Measurements from ENCODE around the gene ATMIN. TPM values are rescaled to one million over a fixed set of nuclear protein-coding genes. Genes with fewer than 3 reads are reported as not detected.

Gene ATMIN
- total and polyA plus RNA-seq, 4 donors = 6.8 to 17.8 (median 12.3) TPM

GRCh38 chr16:81000873-81001272 lies 34.8 kb upstream of the ATMIN start:
- H3K27ac ChIP-seq (ENCODE audit: low read depth in 1 of 2, low read length in 2 of 2) = no peak overlapping the region
- WGBS = 98% methylated on average over 3 of the region's 3 CpGs
- H3K36me3 ChIP-seq (ENCODE audit: control insufficient read depth in 4 of 4, insufficient read depth in 3 of 4, low read depth in 1 of 4, low read length in 3 of 4) = no peaks in the 10 kb centered on the region
- no peaks in the 10 kb centered on the region for H3K9me3 ChIP-seq (ENCODE audit: control insufficient read depth in 4 of 4, low read length in 3 of 4)
- no peaks in the 10 kb centered on the region for H3K27me3 ChIP-seq (ENCODE audit: control insufficient read depth in 4 of 4, insufficient read depth in 4 of 4, low read length in 3 of 4)
- H3K4me3 ChIP-seq (ENCODE audit: low read depth in 1 of 3, low read length in 3 of 3) = no peak overlapping the region
- no peak for DNase-seq (ENCODE audit: low spot score)
- peaks cover 1 to 54% (median 27%) of the 10 kb centered on the region in 4 donors for H3K4me1 ChIP-seq (ENCODE audit: control insufficient read depth in 4 of 4, insufficient read depth in 4 of 4, low read length in 3 of 4)
- H3K9ac ChIP-seq (ENCODE audit: low read depth in 1 of 2, low read length in 2 of 2) = no peak overlapping the region
- no peak for TF ChIP-seq RAD21 (IDR thresholded peaks at IDR 0.05)
- TF ChIP-seq JUND (IDR thresholded peaks at IDR 0.05) = no peak
- TF ChIP-seq, protein P1, sequence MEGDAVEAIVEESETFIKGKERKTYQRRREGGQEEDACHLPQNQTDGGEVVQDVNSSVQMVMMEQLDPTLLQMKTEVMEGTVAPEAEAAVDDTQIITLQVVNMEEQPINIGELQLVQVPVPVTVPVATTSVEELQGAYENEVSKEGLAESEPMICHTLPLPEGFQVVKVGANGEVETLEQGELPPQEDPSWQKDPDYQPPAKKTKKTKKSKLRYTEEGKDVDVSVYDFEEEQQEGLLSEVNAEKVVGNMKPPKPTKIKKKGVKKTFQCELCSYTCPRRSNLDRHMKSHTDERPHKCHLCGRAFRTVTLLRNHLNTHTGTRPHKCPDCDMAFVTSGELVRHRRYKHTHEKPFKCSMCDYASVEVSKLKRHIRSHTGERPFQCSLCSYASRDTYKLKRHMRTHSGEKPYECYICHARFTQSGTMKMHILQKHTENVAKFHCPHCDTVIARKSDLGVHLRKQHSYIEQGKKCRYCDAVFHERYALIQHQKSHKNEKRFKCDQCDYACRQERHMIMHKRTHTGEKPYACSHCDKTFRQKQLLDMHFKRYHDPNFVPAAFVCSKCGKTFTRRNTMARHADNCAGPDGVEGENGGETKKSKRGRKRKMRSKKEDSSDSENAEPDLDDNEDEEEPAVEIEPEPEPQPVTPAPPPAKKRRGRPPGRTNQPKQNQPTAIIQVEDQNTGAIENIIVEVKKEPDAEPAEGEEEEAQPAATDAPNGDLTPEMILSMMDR (IDR thresholded peaks at IDR 0.05; ENCODE audit: low read depth, low read length, missing input control) = no peak
- TF ChIP-seq, protein P2, sequence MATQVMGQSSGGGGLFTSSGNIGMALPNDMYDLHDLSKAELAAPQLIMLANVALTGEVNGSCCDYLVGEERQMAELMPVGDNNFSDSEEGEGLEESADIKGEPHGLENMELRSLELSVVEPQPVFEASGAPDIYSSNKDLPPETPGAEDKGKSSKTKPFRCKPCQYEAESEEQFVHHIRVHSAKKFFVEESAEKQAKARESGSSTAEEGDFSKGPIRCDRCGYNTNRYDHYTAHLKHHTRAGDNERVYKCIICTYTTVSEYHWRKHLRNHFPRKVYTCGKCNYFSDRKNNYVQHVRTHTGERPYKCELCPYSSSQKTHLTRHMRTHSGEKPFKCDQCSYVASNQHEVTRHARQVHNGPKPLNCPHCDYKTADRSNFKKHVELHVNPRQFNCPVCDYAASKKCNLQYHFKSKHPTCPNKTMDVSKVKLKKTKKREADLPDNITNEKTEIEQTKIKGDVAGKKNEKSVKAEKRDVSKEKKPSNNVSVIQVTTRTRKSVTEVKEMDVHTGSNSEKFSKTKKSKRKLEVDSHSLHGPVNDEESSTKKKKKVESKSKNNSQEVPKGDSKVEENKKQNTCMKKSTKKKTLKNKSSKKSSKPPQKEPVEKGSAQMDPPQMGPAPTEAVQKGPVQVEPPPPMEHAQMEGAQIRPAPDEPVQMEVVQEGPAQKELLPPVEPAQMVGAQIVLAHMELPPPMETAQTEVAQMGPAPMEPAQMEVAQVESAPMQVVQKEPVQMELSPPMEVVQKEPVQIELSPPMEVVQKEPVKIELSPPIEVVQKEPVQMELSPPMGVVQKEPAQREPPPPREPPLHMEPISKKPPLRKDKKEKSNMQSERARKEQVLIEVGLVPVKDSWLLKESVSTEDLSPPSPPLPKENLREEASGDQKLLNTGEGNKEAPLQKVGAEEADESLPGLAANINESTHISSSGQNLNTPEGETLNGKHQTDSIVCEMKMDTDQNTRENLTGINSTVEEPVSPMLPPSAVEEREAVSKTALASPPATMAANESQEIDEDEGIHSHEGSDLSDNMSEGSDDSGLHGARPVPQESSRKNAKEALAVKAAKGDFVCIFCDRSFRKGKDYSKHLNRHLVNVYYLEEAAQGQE (IDR thresholded peaks at IDR 0.05) = no peak
- TF ChIP-seq FOXA2 (IDR thresholded peaks at IDR 0.05) = no peak
- TF ChIP-seq GABPA (IDR thresholded peaks at IDR 0.05 in 1 of 2, conservative IDR thresholded peaks at IDR 0.05 in 1 of 2) = no peak
- TF ChIP-seq MAX (IDR thresholded peaks at IDR 0.05) = no peak
- TF ChIP-seq SP1 (IDR thresholded peaks at IDR 0.05) = no peak
- TF ChIP-seq FOXA1 (IDR thresholded peaks at IDR 0.05) = no peak
- TF ChIP-seq EGR1 (IDR thresholded peaks at IDR 0.05; ENCODE audit: low read depth in 2 of 2) = no peak
- TF ChIP-seq HNF4G (IDR thresholded peaks at IDR 0.05) = no peak
- TF ChIP-seq YY1 (IDR thresholded peaks at IDR 0.05) = no peak
- TF ChIP-seq, protein P3, sequence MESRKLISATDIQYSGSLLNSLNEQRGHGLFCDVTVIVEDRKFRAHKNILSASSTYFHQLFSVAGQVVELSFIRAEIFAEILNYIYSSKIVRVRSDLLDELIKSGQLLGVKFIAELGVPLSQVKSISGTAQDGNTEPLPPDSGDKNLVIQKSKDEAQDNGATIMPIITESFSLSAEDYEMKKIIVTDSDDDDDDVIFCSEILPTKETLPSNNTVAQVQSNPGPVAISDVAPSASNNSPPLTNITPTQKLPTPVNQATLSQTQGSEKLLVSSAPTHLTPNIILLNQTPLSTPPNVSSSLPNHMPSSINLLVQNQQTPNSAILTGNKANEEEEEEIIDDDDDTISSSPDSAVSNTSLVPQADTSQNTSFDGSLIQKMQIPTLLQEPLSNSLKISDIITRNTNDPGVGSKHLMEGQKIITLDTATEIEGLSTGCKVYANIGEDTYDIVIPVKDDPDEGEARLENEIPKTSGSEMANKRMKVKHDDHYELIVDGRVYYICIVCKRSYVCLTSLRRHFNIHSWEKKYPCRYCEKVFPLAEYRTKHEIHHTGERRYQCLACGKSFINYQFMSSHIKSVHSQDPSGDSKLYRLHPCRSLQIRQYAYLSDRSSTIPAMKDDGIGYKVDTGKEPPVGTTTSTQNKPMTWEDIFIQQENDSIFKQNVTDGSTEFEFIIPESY (IDR thresholded peaks at IDR 0.05) = no peak
- TF ChIP-seq RXRA (IDR thresholded peaks at IDR 0.05) = no peak

GRCh38 chr16:81001330-81001729 lies 34.3 kb upstream of the ATMIN start:
- 62% methylated on average over 5 of the region's 5 CpGs for WGBS
- peaks cover 1 to 54% (median 27%) of the 10 kb centered on the region in 4 donors for H3K4me1 ChIP-seq (ENCODE audit: control insufficient read depth in 4 of 4, insufficient read depth in 4 of 4, low read length in 3 of 4)
- DNase-seq (ENCODE audit: low spot score) = no peak
- TF ChIP-seq FOXA1 (IDR thresholded peaks at IDR 0.05) = no peak
- TF ChIP-seq, protein P1 (IDR thresholded peaks at IDR 0.05; ENCODE audit: low read depth, low read length, missing input control) = no peak
- TF ChIP-seq, protein P2 (IDR thresholded peaks at IDR 0.05) = no peak
- no peak for TF ChIP-seq HNF4G (IDR thresholded peaks at IDR 0.05)
- TF ChIP-seq RAD21 (IDR thresholded peaks at IDR 0.05) = no peak
- no peak for TF ChIP-seq JUND (IDR thresholded peaks at IDR 0.05)
- TF ChIP-seq TAF1 (conservative IDR thresholded peaks at IDR 0.05) = no peak
- TF ChIP-seq NR2F2 (IDR thresholded peaks at IDR 0.05) = no peak
- no peak for TF ChIP-seq YY1 (IDR thresholded peaks at IDR 0.05)
- no peak for TF ChIP-seq FOXA2 (IDR thresholded peaks at IDR 0.05)
- TF ChIP-seq RXRA (IDR thresholded peaks at IDR 0.05) = no peak
- TF ChIP-seq SP1 (IDR thresholded peaks at IDR 0.05) = no peak

More at GRCh38 chr16:81001330-81001729, 34.3 kb upstream of the ATMIN start:
- Histone ChIP-seq H3K27ac (ENCODE audit: low read depth in 1 of 2, low read length in 2 of 2) (no peak overlapping the region), H3K9me3 (ENCODE audit: control insufficient read depth in 4 of 4, low read length in 3 of 4) (no peaks in the 10 kb centered on the region), H3K27me3 (ENCODE audit: control insufficient read depth in 4 of 4, insufficient read depth in 4 of 4, low read length in 3 of 4) (no peaks in the 10 kb centered on the region), H3K9ac (ENCODE audit: low read depth in 1 of 2, low read length in 2 of 2) (no peak overlapping the region), H3K4me3 (ENCODE audit: low read depth in 1 of 3, low read length in 3 of 3) (no peak overlapping the region), H3K36me3 (ENCODE audit: control insufficient read depth in 4 of 4, insufficient read depth in 3 of 4, low read depth in 1 of 4, low read length in 3 of 4) (no peaks in the 10 kb centered on the region)

Measured in liver (tissue), 9 donors.